H9 (cell line): Measurements from ENCODE around the gene TIRAP. TPM values are rescaled to one million over a fixed set of nuclear protein-coding genes. Genes with fewer than 3 reads are reported as not detected.

Source experiments
- DNase-seq: peaks from one replicate; pipeline ENCODE4 v3.0.0-alpha.2; 2017
- H2AFZ ChIP-seq: one replicate; pipeline ENCODE4 v1.6.1; 2013; ENCODE audit warnings: mild to moderate bottlenecking, low read length, control low read depth, moderate library complexity
- H2AK5ac ChIP-seq: 2 replicates; pipeline ENCODE4 v1.6.1; 2013; ENCODE audit warnings: low read length, control low read depth, mixed read lengths; ENCODE audit not compliant: insufficient read length
- H2BK120ac ChIP-seq: one replicate; pipeline ENCODE4 v1.6.1; 2013; ENCODE audit warnings: low read depth, mild to moderate bottlenecking, low read length, control low read depth, inconsistent platforms; ENCODE audit not compliant: poor library complexity, severe bottlenecking
- H2BK12ac ChIP-seq: 2 replicates; pipeline ENCODE4 v1.6.1; 2013; ENCODE audit warnings: low read length, control low read depth, mixed read lengths, low read depth; ENCODE audit not compliant: insufficient read length
- H2BK15ac ChIP-seq: 2 replicates; pipeline ENCODE4 v1.6.1; 2013; ENCODE audit warnings: low read depth, low read length, control low read depth
- H2BK20ac ChIP-seq: one replicate; pipeline ENCODE4 v1.6.1; 2013; ENCODE audit warnings: low read depth, mild to moderate bottlenecking, low read length, control low read depth, inconsistent platforms; ENCODE audit not compliant: poor library complexity, severe bottlenecking
- H2BK5ac ChIP-seq: 2 replicates; pipeline ENCODE4 v1.6.1; 2013; ENCODE audit warnings: low read length, control low read depth, mixed read lengths; ENCODE audit not compliant: insufficient read length
- H3K14ac ChIP-seq: 2 replicates; pipeline ENCODE4 v1.6.1; 2013; ENCODE audit warnings: low read length, control low read depth; ENCODE audit not compliant: insufficient read depth
- H3K18ac ChIP-seq: 2 replicates; pipeline ENCODE4 v1.6.1; 2013; ENCODE audit warnings: low read depth, mild to moderate bottlenecking, mixed read lengths, low read length, control low read depth; ENCODE audit not compliant: insufficient read length
- H3K23ac ChIP-seq: 2 replicates; pipeline ENCODE4 v1.6.1; 2013; ENCODE audit warnings: low read length, control low read depth, mixed read lengths, low read depth; ENCODE audit not compliant: insufficient read length
- H3K23me2 ChIP-seq: 2 replicates; pipeline ENCODE4 v1.6.1; 2013; ENCODE audit warnings: low read depth, mild to moderate bottlenecking, mixed read lengths, low read length, control low read depth; ENCODE audit not compliant: insufficient read length, poor library complexity, severe bottlenecking
- H3K27ac ChIP-seq: 2 replicates; pipeline ENCODE4 v1.5.1; 2013; ENCODE audit warnings: low read length, control low read depth, mixed read lengths, low read depth; ENCODE audit not compliant: insufficient read length
- H3K27me3 ChIP-seq: 2 replicates; pipeline ENCODE4 v1.6.1; 2013; ENCODE audit warnings: low read length, control low read depth, inconsistent platforms; ENCODE audit not compliant: insufficient read depth
- H3K4ac ChIP-seq: 2 replicates; pipeline ENCODE4 v1.6.1; 2013; ENCODE audit warnings: low read depth, mild to moderate bottlenecking, control low read depth, inconsistent platforms, low read length, moderate library complexity
- H3K4me1 ChIP-seq: 2 replicates; pipeline ENCODE4 v1.6.1; 2013; ENCODE audit warnings: low read length, control low read depth, inconsistent platforms; ENCODE audit not compliant: insufficient read depth
- H3K4me2 ChIP-seq: 2 replicates; pipeline ENCODE4 v1.6.1; 2013; ENCODE audit warnings: low read length, control low read depth, mixed read lengths; ENCODE audit not compliant: insufficient read length, insufficient read depth
- H3K56ac ChIP-seq: 2 replicates; pipeline ENCODE4 v1.6.1; 2013; ENCODE audit warnings: low read depth, mild to moderate bottlenecking, mixed read lengths, low read length, control low read depth; ENCODE audit not compliant: insufficient read length
- H3K79me1 ChIP-seq: 2 replicates; pipeline ENCODE4 v1.6.1; 2013; ENCODE audit warnings: low read depth, mild to moderate bottlenecking, moderate library complexity, low read length, control low read depth, inconsistent platforms; ENCODE audit not compliant: insufficient read depth, poor library complexity, severe bottlenecking
- H3K79me2 ChIP-seq: 2 replicates; pipeline ENCODE4 v1.6.1; 2013; ENCODE audit warnings: low read length, control low read depth, inconsistent platforms; ENCODE audit not compliant: insufficient read depth
- H3K9ac ChIP-seq: 2 replicates; pipeline ENCODE4 v1.6.1; 2013; ENCODE audit warnings: low read length, control low read depth, mixed read lengths; ENCODE audit not compliant: insufficient read length; ENCODE audit errors: extremely low read depth
- H3K9me3 ChIP-seq: one replicate; pipeline ENCODE4 v1.6.1; 2013; ENCODE audit warnings: low read depth, low read length, inconsistent platforms; ENCODE audit not compliant: control insufficient read depth
- H3T11ph ChIP-seq: one replicate; pipeline ENCODE4 v1.6.1; 2013; ENCODE audit warnings: mild to moderate bottlenecking, low read length, control low read depth, inconsistent platforms
- H4K20me1 ChIP-seq: one replicate; pipeline ENCODE4 v1.6.1; 2013; ENCODE audit not compliant: control insufficient read depth, insufficient read length, insufficient read depth
- H4K5ac ChIP-seq: 2 replicates; pipeline ENCODE4 v1.6.1; 2013; ENCODE audit warnings: low read depth, mild to moderate bottlenecking, mixed read lengths, low read length, control low read depth; ENCODE audit not compliant: insufficient read length
- H4K8ac ChIP-seq: replicated peaks from 2 replicates; pipeline ENCODE4 v1.6.1; 2013; ENCODE audit warnings: low read length, control low read depth, mixed read lengths, low read depth; ENCODE audit not compliant: insufficient read length
- H4K91ac ChIP-seq: 2 replicates; pipeline ENCODE4 v1.6.1; 2013; ENCODE audit warnings: low read depth, mild to moderate bottlenecking, moderate library complexity, mixed read lengths, low read length, control low read depth; ENCODE audit not compliant: insufficient read length
- H3K27ac Mint-ChIP-seq, 3 experiments: 2 replicates in 2 of 3; 3 replicates in 1 of 3; pipeline ENCODE4 v1.8.0; 2020 to 2021; ENCODE audit warnings: mixed read lengths in 3 of 3, mild to moderate bottlenecking in 1 of 3, moderate library complexity in 1 of 3
- H3K27me3 Mint-ChIP-seq: 2 replicates; pipeline ENCODE4 v1.8.0; 2021; ENCODE audit warnings: low read depth, mild to moderate bottlenecking, moderate library complexity, mixed read lengths
- H3K36me3 Mint-ChIP-seq, 3 experiments: 2 replicates in 2 of 3; 3 replicates in 1 of 3; pipeline ENCODE4 v1.8.0; 2020 to 2021; ENCODE audit warnings: low read depth in 3 of 3, mixed read lengths in 3 of 3; ENCODE audit not compliant: insufficient read depth in 1 of 3
- H3K4me1 Mint-ChIP-seq, 2 experiments: 2 replicates each; pipeline ENCODE4 v1.8.0; 2020; ENCODE audit warnings: mixed read lengths in 2 of 2
- H3K4me3 Mint-ChIP-seq, 2 experiments: 2 replicates in 1 of 2; 3 replicates in 1 of 2; pipeline ENCODE4 v1.8.0; 2020 to 2021; ENCODE audit warnings: mild to moderate bottlenecking in 2 of 2, mixed read lengths in 2 of 2, moderate library complexity in 1 of 2
- H3K9me3 Mint-ChIP-seq, 2 experiments: 2 replicates in 1 of 2; 3 replicates in 1 of 2; pipeline ENCODE4 v1.8.0; 2020; ENCODE audit warnings: mild to moderate bottlenecking in 2 of 2, mixed read lengths in 2 of 2, moderate library complexity in 1 of 2
- WGBS: extraction: QIAGEN DNeasy Blood & Tissue Kit; methylation state at CpG from one replicate; pipeline ENCODE4 v1.1.7; 2013; ENCODE audit warnings: missing lambda C conversion rate, low lambda C conversion rate, mixed read lengths; ENCODE audit not compliant: insufficient read length; ENCODE audit errors: extremely low coverage; 5-methylcytosine and 5-hydroxymethylcytosine counted together
- total RNA-seq: library from RNA; stranded (reverse); gene quantifications from 2 replicates; pipeline ENCODE4 v1.2.1, GENCODE V29; 2021
- TF ChIP-seq, protein P1 (sequence below): fragments of 200-600 bp; sonication (generic); conservative IDR thresholded peaks from 3 replicates; pipeline ENCODE4 v1.8.0; 2021; ENCODE audit warnings: antibody characterized with exemption, mild to moderate bottlenecking

Gene TIRAP
- total RNA-seq, 1 experiment from 2014 or later = 7.0 TPM

DNA sequence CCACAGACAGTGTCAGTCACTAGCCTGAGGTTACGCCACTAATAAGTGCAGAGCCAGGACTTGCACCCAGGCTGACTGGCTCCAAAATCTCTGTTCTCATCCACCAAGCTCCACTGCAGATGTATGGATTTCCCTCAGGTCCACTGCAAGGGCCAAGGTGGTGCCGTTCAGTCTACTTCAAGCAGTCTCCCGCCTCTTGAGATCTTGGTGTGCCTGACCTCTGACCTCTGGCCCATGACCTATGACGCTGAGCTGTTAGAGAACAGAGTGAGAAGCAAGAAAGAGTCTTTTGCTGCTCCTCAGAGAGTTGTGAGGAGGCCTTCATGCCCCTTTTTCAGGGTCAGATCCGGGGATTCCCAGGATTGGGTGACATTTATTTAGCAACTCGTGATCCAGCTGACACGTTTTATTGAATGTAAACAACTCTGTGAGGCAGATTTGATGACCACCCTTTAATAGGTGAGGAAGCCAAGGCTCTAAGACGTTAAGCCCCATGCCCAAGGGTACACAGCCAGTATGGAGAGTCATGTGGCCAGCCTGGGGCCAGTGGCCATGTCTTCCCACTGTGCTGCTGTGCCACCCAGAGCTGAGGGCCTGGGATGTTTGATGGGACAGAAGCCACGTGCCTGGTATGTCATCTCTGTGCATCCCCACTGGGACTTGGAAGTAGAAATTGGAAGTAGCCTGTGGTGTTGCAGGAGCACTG, 46.2 kb downstream of the TIRAP start:
- Histone ChIP-seq H3K56ac (no peak overlapping the region), H3K27me3 (no peaks in the 10 kb centered on the region), H3K79me2 (no peaks in the 10 kb centered on the region), H3K4me2 (no peak overlapping the region), H2BK15ac (no peak overlapping the region), H4K5ac (no peak overlapping the region), H3K9me3 (no peaks in the 10 kb centered on the region), H4K8ac (no peak overlapping the region), H3K4ac (no peak overlapping the region), H4K91ac (no peak overlapping the region), H2BK5ac (no peak overlapping the region), H3K79me1 (no peaks in the 10 kb centered on the region), H3K23me2 (no peaks in the 10 kb centered on the region), H3K9ac (no peak overlapping the region), H2AK5ac (no peak overlapping the region), H4K20me1 (no peaks in the 10 kb centered on the region), H2BK12ac (no peak overlapping the region), H2BK120ac (no peak overlapping the region), H3K18ac (no peak overlapping the region), H3K4me1 (no peaks in the 10 kb centered on the region; the same call in 1 of the 2 replicates), H3T11ph (no peak overlapping the region), H3K14ac (no peak overlapping the region), H3K23ac (no peak overlapping the region), H2BK20ac (no peak overlapping the region), H3K27ac (no peak overlapping the region), H2AFZ (no peak overlapping the region)
- H3K27ac Mint-ChIP-seq = peak overlapping the region in 2 of 3 experiments; percentile 25 to 61; a peak in 1 of 7 replicates
- H3K9me3 Mint-ChIP-seq = no peaks in the 10 kb centered on the region
- H3K4me3 Mint-ChIP-seq = no peak overlapping the region
- peaks cover 0 to 4% of the 10 kb centered on the region in 2 experiments; a peak in 1 of 4 replicates for H3K4me1 Mint-ChIP-seq
- H3K36me3 Mint-ChIP-seq = peaks cover 7 to 27% (median 14%) of the 10 kb centered on the region in 3 experiments; a peak in 6 of 7 replicates
- TF ChIP-seq, protein P1, sequence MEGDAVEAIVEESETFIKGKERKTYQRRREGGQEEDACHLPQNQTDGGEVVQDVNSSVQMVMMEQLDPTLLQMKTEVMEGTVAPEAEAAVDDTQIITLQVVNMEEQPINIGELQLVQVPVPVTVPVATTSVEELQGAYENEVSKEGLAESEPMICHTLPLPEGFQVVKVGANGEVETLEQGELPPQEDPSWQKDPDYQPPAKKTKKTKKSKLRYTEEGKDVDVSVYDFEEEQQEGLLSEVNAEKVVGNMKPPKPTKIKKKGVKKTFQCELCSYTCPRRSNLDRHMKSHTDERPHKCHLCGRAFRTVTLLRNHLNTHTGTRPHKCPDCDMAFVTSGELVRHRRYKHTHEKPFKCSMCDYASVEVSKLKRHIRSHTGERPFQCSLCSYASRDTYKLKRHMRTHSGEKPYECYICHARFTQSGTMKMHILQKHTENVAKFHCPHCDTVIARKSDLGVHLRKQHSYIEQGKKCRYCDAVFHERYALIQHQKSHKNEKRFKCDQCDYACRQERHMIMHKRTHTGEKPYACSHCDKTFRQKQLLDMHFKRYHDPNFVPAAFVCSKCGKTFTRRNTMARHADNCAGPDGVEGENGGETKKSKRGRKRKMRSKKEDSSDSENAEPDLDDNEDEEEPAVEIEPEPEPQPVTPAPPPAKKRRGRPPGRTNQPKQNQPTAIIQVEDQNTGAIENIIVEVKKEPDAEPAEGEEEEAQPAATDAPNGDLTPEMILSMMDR = no peak
- no peak for DNase-seq
- WGBS = no CpG with 5 or more reads among the region's 9 CpGs
- no peaks in the 10 kb centered on the region for H3K27me3 Mint-ChIP-seq
